OCI-LY3 (cell line): ENCODE data around the gene PATL2.

ENCODE experiments used
- CTCF ChIP-seq: fragments of 200-600, 300-600 bp; sonication (generic); IDR thresholded peaks from 2 replicates; pipeline ENCODE4 v1.5.1; 2014; ENCODE audit warnings: antibody characterized with exemption, low read length, low read depth
- EZH2phosphoT487 ChIP-seq: fragments of 200-600 bp; shearing (Covaris generic); IDR thresholded peaks from 2 replicates; pipeline ENCODE4 v1.6.1; 2018; ENCODE audit warnings: antibody characterized with exemption, mixed run types, low read depth

GRCh38 chr15:44735482-44736180 lies 24.5 kb upstream of the PATL2 start:
- TF ChIP-seq CTCF (no peak), EZH2phosphoT487 (no peak)
